OCI-LY1 (cell line): Measurements from ENCODE around the gene USP5.

Experiments
- H2AFZ ChIP-seq: fragments of 200-600 bp; sonication (generic), shearing (Covaris generic); 2 replicates; pipeline ENCODE4 v1.6.0; 2014; ENCODE audit warnings: antibody characterized with exemption, mild to moderate bottlenecking, low read length
- H3F3A ChIP-seq: fragments of 200-600 bp; sonication (generic), shearing (Covaris generic); 2 replicates; pipeline ENCODE4 v1.6.0; 2014; ENCODE audit warnings: mild to moderate bottlenecking, antibody characterized with exemption, low read length, moderate library complexity; ENCODE audit not compliant: insufficient read depth
- H3K27ac ChIP-seq: fragments of 200-600 bp; sonication (generic); 2 replicates; pipeline ENCODE4 v1.5.1; 2014; ENCODE audit warnings: low read length, mixed run types, mild to moderate bottlenecking, low read depth; ENCODE audit not compliant: poor library complexity, severe bottlenecking
- H3K27me3 ChIP-seq: fragments of 200-600 bp; sonication (generic); 2 replicates; pipeline ENCODE4 v1.6.0; 2014; ENCODE audit warnings: antibody characterized with exemption, mild to moderate bottlenecking, low read length, moderate library complexity; ENCODE audit not compliant: insufficient read depth
- H3K36me3 ChIP-seq: fragments of 200-600 bp; sonication (generic); 2 replicates; pipeline ENCODE4 v1.6.1; 2014; ENCODE audit warnings: mild to moderate bottlenecking, antibody characterized with exemption, low read length, moderate library complexity, mixed read lengths; ENCODE audit not compliant: insufficient read depth
- H3K4me1 ChIP-seq: fragments of 200-600 bp; sonication (generic); 2 replicates; pipeline ENCODE4 v1.5.1; 2014; ENCODE audit warnings: mild to moderate bottlenecking, low read length, moderate library complexity; ENCODE audit not compliant: insufficient read depth, severe bottlenecking
- H3K4me2 ChIP-seq: fragments of 200-600 bp; sonication (generic), shearing (Covaris generic); 2 replicates; pipeline ENCODE4 v1.6.1; 2014; ENCODE audit warnings: low read length
- H3K4me3 ChIP-seq: fragments of 200-600 bp; sonication (generic); 2 replicates; pipeline ENCODE4 v1.5.1; 2014; ENCODE audit warnings: low read length, low read depth, mild to moderate bottlenecking, mixed read lengths; ENCODE audit not compliant: poor library complexity, severe bottlenecking
- H3K79me2 ChIP-seq: fragments of 200-600 bp; shearing (Covaris generic); 2 replicates; pipeline ENCODE4 v1.6.1; 2016; ENCODE audit warnings: mixed run types, low read length, mixed read lengths; ENCODE audit not compliant: insufficient read depth
- H3K9ac ChIP-seq: fragments of 200-600 bp; sonication (generic), shearing (Covaris generic); 2 replicates; pipeline ENCODE4 v1.6.1; 2014; ENCODE audit warnings: mild to moderate bottlenecking, low read length, mixed read lengths
- H3K9me2 ChIP-seq: fragments of 200-600 bp; sonication (generic), shearing (Covaris generic); 2 replicates; pipeline ENCODE4 v1.6.1; 2014; ENCODE audit warnings: low read depth, mild to moderate bottlenecking, low read length, mixed read lengths
- H3K9me3 ChIP-seq: fragments of 200-600 bp; shearing (Covaris generic); 2 replicates; pipeline ENCODE4 v1.6.1; 2014; ENCODE audit warnings: low read length, mixed read lengths
- H4K20me1 ChIP-seq: fragments of 200-600 bp; sonication (generic), shearing (Covaris generic); 2 replicates; pipeline ENCODE4 v1.6.0; 2016; ENCODE audit warnings: mild to moderate bottlenecking, low read length; ENCODE audit not compliant: insufficient read depth
- EZH2 ChIP-seq: fragments of 200-600 bp; sonication (generic), shearing (Covaris generic); IDR thresholded peaks from 2 replicates; pipeline ENCODE4 v1.8.0; 2017; ENCODE audit warnings: borderline replicate concordance, mixed run types, mild to moderate bottlenecking, antibody characterized with exemption, low read length, moderate library complexity, mixed read lengths
- TF ChIP-seq, protein P1 (sequence below): fragments of 200-600 bp; sonication (generic), shearing (Covaris generic); IDR thresholded peaks from 2 replicates; pipeline ENCODE4 v1.5.1; 2017; ENCODE audit warnings: mild to moderate bottlenecking, antibody characterized with exemption, low read length, moderate library complexity, mixed read lengths

Gene USP5

DNA sequence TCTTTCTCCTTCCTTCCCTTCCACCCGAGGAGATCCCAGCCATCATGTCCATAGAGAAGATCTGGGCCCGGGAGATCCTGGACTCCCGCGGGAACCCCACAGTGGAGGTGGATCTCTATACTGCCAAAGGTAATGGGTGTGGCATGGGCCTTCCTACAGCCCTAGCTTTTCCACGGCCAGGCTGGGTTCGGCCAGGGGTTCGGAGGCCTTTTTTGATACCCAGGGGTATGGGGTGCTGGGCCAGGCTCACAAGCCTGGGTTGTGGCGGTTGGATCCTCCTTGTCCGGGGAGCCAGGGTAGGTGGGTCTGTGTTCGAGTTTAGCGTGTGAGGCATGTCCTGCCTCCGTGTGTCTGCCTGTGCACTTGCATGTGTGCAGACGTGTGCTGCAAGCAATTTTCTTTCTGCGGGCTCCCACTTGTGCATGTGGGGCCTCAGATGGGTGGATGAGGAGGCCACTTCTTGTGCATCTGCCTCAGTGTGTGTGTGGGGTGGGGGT, 63.9 kb downstream of the USP5 start:
- H3K27me3 ChIP-seq = peaks cover 10% of the 10 kb centered on the region; the same call in 1 of the 2 replicates
- H3K9me2 ChIP-seq = no peaks in the 10 kb centered on the region
- H4K20me1 ChIP-seq = no peaks in the 10 kb centered on the region
- H3K4me2 ChIP-seq = no peak overlapping the region
- H2AFZ ChIP-seq = no peak overlapping the region
- H3K79me2 ChIP-seq = no peaks in the 10 kb centered on the region
- peaks cover 14% of the 10 kb centered on the region for H3K4me1 ChIP-seq
- H3K4me3 ChIP-seq = no peak overlapping the region
- H3F3A ChIP-seq = no peaks in the 10 kb centered on the region
- no peaks in the 10 kb centered on the region for H3K36me3 ChIP-seq
- TF ChIP-seq, protein P1, sequence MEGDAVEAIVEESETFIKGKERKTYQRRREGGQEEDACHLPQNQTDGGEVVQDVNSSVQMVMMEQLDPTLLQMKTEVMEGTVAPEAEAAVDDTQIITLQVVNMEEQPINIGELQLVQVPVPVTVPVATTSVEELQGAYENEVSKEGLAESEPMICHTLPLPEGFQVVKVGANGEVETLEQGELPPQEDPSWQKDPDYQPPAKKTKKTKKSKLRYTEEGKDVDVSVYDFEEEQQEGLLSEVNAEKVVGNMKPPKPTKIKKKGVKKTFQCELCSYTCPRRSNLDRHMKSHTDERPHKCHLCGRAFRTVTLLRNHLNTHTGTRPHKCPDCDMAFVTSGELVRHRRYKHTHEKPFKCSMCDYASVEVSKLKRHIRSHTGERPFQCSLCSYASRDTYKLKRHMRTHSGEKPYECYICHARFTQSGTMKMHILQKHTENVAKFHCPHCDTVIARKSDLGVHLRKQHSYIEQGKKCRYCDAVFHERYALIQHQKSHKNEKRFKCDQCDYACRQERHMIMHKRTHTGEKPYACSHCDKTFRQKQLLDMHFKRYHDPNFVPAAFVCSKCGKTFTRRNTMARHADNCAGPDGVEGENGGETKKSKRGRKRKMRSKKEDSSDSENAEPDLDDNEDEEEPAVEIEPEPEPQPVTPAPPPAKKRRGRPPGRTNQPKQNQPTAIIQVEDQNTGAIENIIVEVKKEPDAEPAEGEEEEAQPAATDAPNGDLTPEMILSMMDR = no peak
- no peak for TF ChIP-seq EZH2
- no peaks in the 10 kb centered on the region for H3K9me3 ChIP-seq
- no peak overlapping the region for H3K27ac ChIP-seq
- no peak overlapping the region for H3K9ac ChIP-seq
